HEK293T (cell line): ENCODE measurements around the gene C10orf67.

Source experiments
- ARNT ChIP-seq: fragments of 450-650 bp; IDR thresholded peaks from 2 replicates; pipeline ENCODE4 v1.6.1; 2017; ENCODE audit warnings: mild to moderate bottlenecking
- BHLHE40 ChIP-seq: fragments of 450-650 bp; IDR thresholded peaks from 2 replicates; pipeline ENCODE4 v1.6.1; 2016; ENCODE audit warnings: mild to moderate bottlenecking, moderate library complexity, borderline replicate concordance
- CTBP1 ChIP-seq: fragments of 450-650 bp; IDR thresholded peaks from 2 replicates; pipeline ENCODE4 v1.6.1; 2016; ENCODE audit warnings: borderline replicate concordance
- ELF4 ChIP-seq: fragments of 450-650 bp; IDR thresholded peaks from 2 replicates; pipeline ENCODE4 v1.6.1; 2017; ENCODE audit warnings: antibody characterized with exemption
- FOXA1 ChIP-seq: fragments of 450-650 bp; IDR thresholded peaks from 2 replicates; pipeline ENCODE4 v1.6.1; 2016; ENCODE audit warnings: mild to moderate bottlenecking
- SP1 ChIP-seq: fragments of 450-650 bp; IDR thresholded peaks from 2 replicates; pipeline ENCODE4 v1.6.1; 2017
- TARDBP ChIP-seq: fragments of 450-650 bp; IDR thresholded peaks from 2 replicates; pipeline ENCODE4 v1.6.1; 2016

DNA sequence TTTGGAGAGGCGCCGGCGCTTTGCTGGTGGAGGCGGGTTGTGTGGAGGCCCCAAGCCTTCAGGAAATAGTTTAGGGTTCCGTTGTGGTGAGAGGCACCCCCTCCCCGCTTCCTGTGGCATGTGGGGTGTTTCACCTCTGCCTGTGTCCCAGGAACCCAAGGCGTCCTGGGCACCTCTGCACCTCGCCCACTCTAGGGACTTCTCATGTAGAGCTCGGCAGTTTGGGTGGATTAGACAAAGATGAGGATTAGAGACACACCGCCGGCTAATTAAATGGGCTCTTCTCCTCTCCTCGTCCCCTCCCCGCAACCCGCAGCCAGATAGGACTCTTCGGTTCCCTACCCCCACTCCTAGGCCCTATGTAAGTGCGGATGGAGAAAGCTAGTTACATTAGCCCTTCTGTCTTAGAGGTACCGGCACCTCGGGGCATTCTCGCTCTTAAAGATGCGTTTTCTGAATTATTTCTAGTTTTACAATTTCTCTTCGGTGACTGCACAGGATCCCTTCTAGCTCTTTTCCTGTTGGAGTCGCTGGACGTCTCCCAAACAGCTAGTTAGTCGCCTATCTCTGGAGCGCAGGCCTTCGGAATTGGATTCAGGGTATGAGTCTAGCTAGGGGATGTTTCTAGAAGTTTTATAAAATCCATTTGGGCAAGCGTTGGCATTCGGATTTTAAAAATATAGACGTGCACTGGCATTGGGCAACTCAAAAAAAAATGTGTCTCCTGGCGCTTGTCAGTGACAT is 144.7 kb downstream of the C10orf67 start:
- no peak for TF ChIP-seq SP1
- no peak for TF ChIP-seq CTBP1
- no peak for TF ChIP-seq ELF4
- no peak for TF ChIP-seq TARDBP
- no peak for TF ChIP-seq ARNT
- TF ChIP-seq BHLHE40, result no peak
- TF ChIP-seq FOXA1, result no peak
